ENCODE measurements around the gene ETHE1.

ETHE1 gene

DNA sequence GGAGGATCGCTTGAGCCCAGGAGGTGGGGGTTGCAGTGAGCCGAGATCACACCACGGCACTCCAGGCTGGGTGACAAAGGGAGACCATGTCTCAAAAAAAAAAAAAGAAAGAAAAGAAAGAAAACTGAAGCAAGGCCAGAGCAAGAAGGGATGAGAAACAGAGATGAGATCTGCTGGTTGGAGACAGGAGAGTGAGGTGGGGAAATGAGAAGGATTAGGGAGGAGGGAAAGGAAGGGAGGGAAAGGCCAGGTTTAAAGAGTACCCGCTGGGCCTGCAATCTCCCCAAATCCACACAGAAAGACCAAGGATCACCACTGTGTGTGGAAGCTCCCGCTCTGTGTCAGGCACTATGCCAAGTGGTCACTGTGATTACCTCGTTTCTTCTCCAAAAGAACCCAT is 45.3 kb downstream of the ETHE1 start:
- H3K27ac ChIP-seq: no peak overlapping the region
- TF ChIP-seq, protein P1, sequence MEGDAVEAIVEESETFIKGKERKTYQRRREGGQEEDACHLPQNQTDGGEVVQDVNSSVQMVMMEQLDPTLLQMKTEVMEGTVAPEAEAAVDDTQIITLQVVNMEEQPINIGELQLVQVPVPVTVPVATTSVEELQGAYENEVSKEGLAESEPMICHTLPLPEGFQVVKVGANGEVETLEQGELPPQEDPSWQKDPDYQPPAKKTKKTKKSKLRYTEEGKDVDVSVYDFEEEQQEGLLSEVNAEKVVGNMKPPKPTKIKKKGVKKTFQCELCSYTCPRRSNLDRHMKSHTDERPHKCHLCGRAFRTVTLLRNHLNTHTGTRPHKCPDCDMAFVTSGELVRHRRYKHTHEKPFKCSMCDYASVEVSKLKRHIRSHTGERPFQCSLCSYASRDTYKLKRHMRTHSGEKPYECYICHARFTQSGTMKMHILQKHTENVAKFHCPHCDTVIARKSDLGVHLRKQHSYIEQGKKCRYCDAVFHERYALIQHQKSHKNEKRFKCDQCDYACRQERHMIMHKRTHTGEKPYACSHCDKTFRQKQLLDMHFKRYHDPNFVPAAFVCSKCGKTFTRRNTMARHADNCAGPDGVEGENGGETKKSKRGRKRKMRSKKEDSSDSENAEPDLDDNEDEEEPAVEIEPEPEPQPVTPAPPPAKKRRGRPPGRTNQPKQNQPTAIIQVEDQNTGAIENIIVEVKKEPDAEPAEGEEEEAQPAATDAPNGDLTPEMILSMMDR (conservative IDR thresholded peaks at IDR 0.05): no peak

GRCh38 chr19:43480574-43480973 is 46.4 kb downstream of the ETHE1 start:
- TF ChIP-seq, protein P1 (conservative IDR thresholded peaks at IDR 0.05): no peak

DNA sequence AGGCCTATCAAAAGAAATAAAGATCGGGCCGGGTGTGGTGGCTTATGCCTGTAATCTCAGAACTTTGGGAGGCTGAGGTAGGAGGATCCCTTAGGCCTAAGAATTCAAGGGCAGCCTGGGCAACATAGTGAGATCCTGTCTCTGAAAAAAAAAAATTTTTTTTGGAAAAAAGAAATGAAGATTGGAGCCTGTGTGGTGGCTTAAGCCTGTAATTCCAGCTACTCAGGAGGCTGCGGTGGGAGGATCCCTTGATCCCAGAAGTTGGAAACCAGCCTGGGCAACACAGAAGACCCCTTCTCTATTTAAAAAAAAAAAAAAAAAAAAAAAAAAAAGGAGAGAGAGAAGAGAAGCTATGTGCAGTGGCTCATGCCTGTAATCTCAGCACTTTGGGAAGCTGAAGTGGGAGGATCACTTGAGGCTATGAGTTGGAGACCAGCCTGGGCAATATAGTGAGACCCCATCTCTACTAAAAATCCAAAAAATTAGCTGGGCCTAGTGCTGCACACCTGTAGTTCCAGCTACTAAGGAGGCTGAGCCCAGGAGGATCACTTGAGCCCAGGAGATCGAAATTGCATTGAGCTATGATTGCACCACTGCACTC is 46.9 kb downstream of the ETHE1 start:
- TF ChIP-seq, protein P1 (conservative IDR thresholded peaks at IDR 0.05): no peak
- no peak overlapping the region for H3K27ac ChIP-seq

More at GRCh38 chr19:43480574-43480973, 46.4 kb downstream of the ETHE1 start:
- H3K27ac ChIP-seq: no peak overlapping the region

DNA sequence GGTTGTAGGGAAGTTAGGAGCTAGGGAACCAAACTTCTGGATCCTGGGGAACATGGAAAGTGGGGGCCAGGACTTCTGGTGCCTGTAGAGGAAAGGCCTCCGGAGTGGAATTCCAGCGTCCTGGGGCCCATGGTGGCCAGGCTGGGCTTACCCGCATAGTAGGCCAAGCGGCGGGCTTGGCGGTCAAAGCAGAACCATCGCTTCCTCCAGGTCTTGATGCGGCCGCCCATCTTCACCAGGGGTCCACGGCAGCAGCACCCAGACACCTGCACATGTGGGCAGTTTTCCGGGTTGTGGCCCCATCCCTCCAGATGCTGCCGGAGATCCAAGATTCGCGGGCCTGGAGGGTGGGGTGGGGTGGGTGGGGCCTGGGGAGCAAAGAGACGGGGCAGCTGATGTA is 47.8 kb downstream of the ETHE1 start:
- H3K27ac ChIP-seq: no peak overlapping the region
- TF ChIP-seq, protein P1 (conservative IDR thresholded peaks at IDR 0.05): no peak

DNA sequence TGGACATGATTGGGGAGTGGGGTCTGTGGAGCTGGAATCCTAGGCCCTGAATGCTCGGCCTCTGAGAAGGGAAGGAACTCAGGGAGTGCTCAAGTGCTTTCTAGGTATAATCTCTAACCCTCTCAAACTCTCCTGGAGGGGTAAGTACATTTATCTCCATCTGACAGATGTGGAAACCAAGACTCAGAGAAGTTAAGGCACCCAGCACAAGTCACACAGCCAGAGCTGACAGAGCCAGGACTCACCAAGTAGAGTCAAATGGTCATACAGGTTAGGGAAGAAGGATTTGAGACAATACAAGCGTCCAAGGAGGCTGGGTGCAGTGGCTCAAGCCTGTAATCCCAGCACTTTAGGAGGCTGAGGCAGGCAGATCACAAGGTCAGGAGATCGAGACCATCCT is 48.7 kb downstream of the ETHE1 start:
- H3K27ac ChIP-seq: no peak overlapping the region
- TF ChIP-seq, protein P1 (conservative IDR thresholded peaks at IDR 0.05): no peak

DNA sequence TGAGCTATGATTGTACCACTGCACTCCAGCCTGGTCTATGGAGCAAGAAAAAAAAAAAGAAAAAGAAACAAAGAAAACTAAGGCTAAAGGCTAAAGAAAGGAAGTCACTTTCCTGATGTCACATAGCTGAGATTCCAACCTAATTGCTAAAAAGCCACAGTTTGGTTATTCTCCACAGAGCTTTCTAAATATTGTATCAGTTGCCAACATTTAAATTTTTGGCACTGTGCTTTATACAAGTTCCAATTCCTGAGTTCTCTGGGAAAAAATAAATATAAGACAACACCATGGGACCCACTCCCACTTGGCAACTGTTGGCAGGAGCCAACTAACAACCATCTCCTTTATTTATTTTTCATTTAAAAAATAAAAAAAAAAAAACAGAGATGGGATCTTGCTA is 50.4 kb downstream of the ETHE1 start:
- TF ChIP-seq, protein P1 (conservative IDR thresholded peaks at IDR 0.05): no peak
- no peak overlapping the region for H3K27ac ChIP-seq

- TF ChIP-seq, protein P1 (conservative IDR thresholded peaks at IDR 0.05): no peak
- peak overlapping the region; percentile 40 for H3K27ac ChIP-seq
Observed at GRCh38 chr19:43474986-43475705, 51.9 kb downstream of the ETHE1 start.

Measured in VCaP (cell line).